Activated CD4-positive, alpha-beta T cell treated with anti-CD3 and anti-CD28 coated beads for 48 hours (primary cell): Measurements from ENCODE around the gene CCDC121.

ENCODE experiments used
- DNase-seq: peaks from one replicate; pipeline ENCODE4 v3.0.0-alpha.2; 2020

The CCDC121 gene

GRCh38 chr2:27581417-27582128 is 47.2 kb downstream of the CCDC121 start:
- no peak for DNase-seq
